Calu3 (cell line): ENCODE measurements around the gene MYO9A. TPM values are rescaled to one million over a fixed set of nuclear protein-coding genes. Genes with fewer than 3 reads are reported as not detected.
A peak's percentile ranks its signal among the peaks of the same experiment; 100 is the strongest.

Experiments
- BruUV-seq: library from RNA; stranded (reverse); fragments of 400-500 nt; replicated peaks from 2 replicates; lab custom pipeline; 2021; lab: Mats Ljungman, UMichigan
- CTCF ChIA-PET: fragments of 300-600 bp; sonication (Branson Sonifier 250); formaldehyde crosslinking; loops from one replicate; lab custom pipeline; 2022; ENCODE audit warnings: antibody characterized with exemption; lab: Charles Lee
- DNase-seq: peaks from one replicate; pipeline ENCODE4 v3.0.0; 2022
- H3K27ac Mint-ChIP-seq: one replicate; pipeline ENCODE4 v1.8.0; 2022; ENCODE audit warnings: mixed read lengths; ENCODE audit not compliant: unreplicated experiment
- H3K27me3 Mint-ChIP-seq: one replicate; pipeline ENCODE4 v1.8.0; 2022; ENCODE audit warnings: mixed read lengths; ENCODE audit not compliant: unreplicated experiment
- H3K36me3 Mint-ChIP-seq: one replicate; pipeline ENCODE4 v1.8.0; 2022; ENCODE audit warnings: mild to moderate bottlenecking, moderate library complexity, mixed read lengths; ENCODE audit not compliant: insufficient read depth, unreplicated experiment
- H3K4me1 Mint-ChIP-seq: one replicate; pipeline ENCODE4 v1.8.0; 2022; ENCODE audit warnings: mild to moderate bottlenecking, low read depth, mixed read lengths; ENCODE audit not compliant: unreplicated experiment
- H3K4me3 Mint-ChIP-seq: one replicate; pipeline ENCODE4 v1.8.0; 2022; ENCODE audit warnings: mild to moderate bottlenecking, low read depth, moderate library complexity, mixed read lengths; ENCODE audit not compliant: unreplicated experiment
- H3K9me3 Mint-ChIP-seq: one replicate; pipeline ENCODE4 v1.8.0; 2022; ENCODE audit warnings: low read depth, mixed read lengths; ENCODE audit not compliant: unreplicated experiment
- intact Hi-C: fragments of 100-400 bp; cut with micrococcal nuclease; formaldehyde crosslinking; loops from one replicate; pipeline ENCODE4 v1.10.0; 2022; ENCODE audit not compliant: unreplicated experiment
- total RNA-seq: library from RNA; stranded (reverse); gene quantifications from 2 replicates; pipeline ENCODE4 v1.2.3, GENCODE V29; 2022
- TF ChIP-seq, protein P1 (sequence below): fragments of 200-600 bp; IDR thresholded peaks from one replicate; pipeline ENCODE4 v1.8.0; 2022; ENCODE audit warnings: antibody characterized with exemption; ENCODE audit not compliant: unreplicated experiment

The MYO9A gene
- total RNA-seq, 1 experiment from 2014 or later, result 32.8 TPM

DNA sequence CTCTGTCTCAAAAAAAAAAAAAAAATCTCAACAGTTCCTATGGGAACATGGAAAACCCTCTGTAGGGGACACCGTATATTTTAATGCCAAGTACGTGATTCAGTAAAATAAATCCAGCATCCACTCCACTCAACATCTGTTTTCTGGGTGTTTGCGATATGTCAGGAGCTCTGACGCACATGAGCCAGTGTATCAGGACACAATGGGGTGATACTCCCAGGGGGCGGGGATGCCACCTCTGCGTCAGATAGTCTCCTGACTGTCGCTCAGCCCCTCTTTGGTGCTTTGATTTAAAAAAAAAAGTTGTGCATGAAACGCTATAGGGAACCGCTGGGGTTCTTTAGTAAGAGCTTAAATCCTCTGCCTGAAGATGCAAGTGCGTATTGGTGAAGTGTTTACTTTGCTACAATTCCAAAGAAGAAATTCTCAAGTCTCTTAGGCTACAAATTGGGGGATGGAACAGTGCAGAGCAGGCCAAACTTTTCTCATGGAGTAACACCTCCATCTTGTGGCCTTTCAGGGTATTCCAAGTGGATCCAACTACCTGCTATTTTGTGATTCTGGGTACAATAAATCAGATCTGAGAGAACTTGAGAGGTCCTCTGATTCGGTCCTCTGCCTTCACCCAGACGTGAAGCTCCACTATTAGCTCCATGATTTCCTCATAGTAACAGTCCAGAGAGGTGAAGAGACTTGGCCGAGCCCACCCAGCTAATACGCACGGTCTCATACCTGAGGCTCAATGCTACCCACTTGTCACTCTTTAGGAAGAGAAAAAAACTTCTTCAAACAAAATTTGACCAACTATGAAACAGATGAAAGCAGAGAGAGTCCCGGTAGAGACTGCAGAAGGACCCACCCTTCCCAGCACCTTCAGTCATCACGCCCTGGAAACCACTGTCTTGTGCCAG lies 316.9 kb downstream of the MYO9A start:
- H3K4me1 Mint-ChIP-seq, result peaks cover 34% of the 10 kb centered on the region
- peak overlapping the region; percentile 1 for H3K27ac Mint-ChIP-seq
- H3K9me3 Mint-ChIP-seq, result no peaks in the 10 kb centered on the region
- peaks cover 7% of the 10 kb centered on the region for H3K36me3 Mint-ChIP-seq
- H3K4me3 Mint-ChIP-seq, result no peak overlapping the region
- no TSS peak for BruUV-seq
- intact Hi-C loops, result loop anchor here (1.0 to 5.0 kb wide), 6 partner anchors 49 to 826 kb away; no protein-coding TSS in a partner anchor
- peak; percentile 78 for DNase-seq
- CTCF ChIA-PET, result interaction anchor here (0.6 to 3.3 kb wide), 8 partner anchors 11 to 890 kb away, joined by 3 to 30 read pairs (median 4); no protein-coding TSS in a partner anchor
- TF ChIP-seq, protein P1, sequence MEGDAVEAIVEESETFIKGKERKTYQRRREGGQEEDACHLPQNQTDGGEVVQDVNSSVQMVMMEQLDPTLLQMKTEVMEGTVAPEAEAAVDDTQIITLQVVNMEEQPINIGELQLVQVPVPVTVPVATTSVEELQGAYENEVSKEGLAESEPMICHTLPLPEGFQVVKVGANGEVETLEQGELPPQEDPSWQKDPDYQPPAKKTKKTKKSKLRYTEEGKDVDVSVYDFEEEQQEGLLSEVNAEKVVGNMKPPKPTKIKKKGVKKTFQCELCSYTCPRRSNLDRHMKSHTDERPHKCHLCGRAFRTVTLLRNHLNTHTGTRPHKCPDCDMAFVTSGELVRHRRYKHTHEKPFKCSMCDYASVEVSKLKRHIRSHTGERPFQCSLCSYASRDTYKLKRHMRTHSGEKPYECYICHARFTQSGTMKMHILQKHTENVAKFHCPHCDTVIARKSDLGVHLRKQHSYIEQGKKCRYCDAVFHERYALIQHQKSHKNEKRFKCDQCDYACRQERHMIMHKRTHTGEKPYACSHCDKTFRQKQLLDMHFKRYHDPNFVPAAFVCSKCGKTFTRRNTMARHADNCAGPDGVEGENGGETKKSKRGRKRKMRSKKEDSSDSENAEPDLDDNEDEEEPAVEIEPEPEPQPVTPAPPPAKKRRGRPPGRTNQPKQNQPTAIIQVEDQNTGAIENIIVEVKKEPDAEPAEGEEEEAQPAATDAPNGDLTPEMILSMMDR, result peak; percentile 83
- H3K27me3 Mint-ChIP-seq, result no peaks in the 10 kb centered on the region

- H3K27me3 Mint-ChIP-seq, result no peaks in the 10 kb centered on the region
- TF ChIP-seq, protein P1, result no peak
- H3K4me3 Mint-ChIP-seq, result no peak overlapping the region
- no peaks in the 10 kb centered on the region for H3K9me3 Mint-ChIP-seq
- H3K36me3 Mint-ChIP-seq, result peaks cover 7% of the 10 kb centered on the region
- H3K4me1 Mint-ChIP-seq, result peaks cover 25% of the 10 kb centered on the region
- no TSS peak for BruUV-seq
- intact Hi-C loops, result loop anchor here (2.0 to 5.0 kb wide), 5 partner anchors 55 to 825 kb away; no protein-coding TSS in a partner anchor
- CTCF ChIA-PET, result interaction anchor here (0.7 to 3.3 kb wide), 5 partner anchors 19 to 889 kb away, joined by 3 to 30 read pairs (median 11); no protein-coding TSS in a partner anchor
- H3K27ac Mint-ChIP-seq, result peak overlapping the region; percentile 53
- DNase-seq, result no peak
These were observed 317.8 kb downstream of the MYO9A start for GRCh38 chr15:71800190-71800589.

DNA sequence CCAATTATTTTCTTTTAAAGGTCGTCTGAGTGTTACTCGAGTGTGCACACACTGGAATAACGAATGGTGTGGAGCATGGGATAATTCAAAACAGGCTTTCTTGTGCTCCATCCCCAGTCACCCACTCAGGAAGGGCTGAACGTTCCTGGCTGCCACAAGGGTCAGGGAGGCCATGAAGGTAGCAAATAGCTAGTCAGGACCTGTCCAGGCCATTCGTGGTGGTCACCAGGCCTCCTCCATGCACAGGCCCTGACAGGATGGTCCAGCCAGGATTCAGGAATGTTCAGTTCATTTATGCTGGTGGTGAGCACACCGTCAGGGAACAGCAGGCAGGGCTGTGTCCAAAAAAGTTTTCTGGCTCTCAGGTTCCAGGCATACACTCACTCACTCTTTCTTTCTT lies 319.3 kb downstream of the MYO9A start:
- Mint-ChIP-seq H3K4me3 (no peak overlapping the region), H3K27me3 (no peaks in the 10 kb centered on the region), H3K36me3 (peaks cover 7% of the 10 kb centered on the region), H3K9me3 (no peaks in the 10 kb centered on the region), H3K4me1 (peaks cover 17% of the 10 kb centered on the region), H3K27ac (no peak overlapping the region)
- intact Hi-C loops, result no loop called here
- CTCF ChIA-PET, result interaction anchor here (0.6 to 0.7 kb wide), 3 partner anchors 9 to 1230 kb away, joined by 3 to 4 read pairs (median 3); no protein-coding TSS in a partner anchor
- no TSS peak for BruUV-seq
- TF ChIP-seq, protein P1, result no peak
- DNase-seq, result no peak

DNA sequence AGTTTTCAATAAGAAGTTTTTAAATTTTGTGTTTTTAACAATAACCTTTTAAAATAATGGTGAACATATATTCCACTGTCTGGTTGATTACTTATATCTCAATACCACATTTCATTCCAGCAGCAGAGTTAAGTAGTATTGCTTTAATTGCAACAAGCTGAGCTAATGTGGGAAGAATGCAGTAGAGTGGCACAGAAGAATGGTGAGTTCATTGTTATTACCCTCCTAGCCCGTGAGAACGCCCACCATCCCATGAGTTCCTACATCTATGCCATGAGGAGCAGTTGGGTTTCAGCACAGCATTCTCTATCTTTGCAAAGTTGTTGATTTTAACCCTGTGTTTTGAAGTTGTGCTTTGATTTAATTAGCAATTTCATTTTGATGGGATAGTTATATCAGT lies 325.4 kb downstream of the MYO9A start:
- Mint-ChIP-seq H3K4me1 (peaks cover 43% of the 10 kb centered on the region), H3K27ac (peak overlapping the region; percentile 83), H3K36me3 (peaks cover 17% of the 10 kb centered on the region), H3K4me3 (no peak overlapping the region), H3K27me3 (no peaks in the 10 kb centered on the region), H3K9me3 (peaks cover 2% of the 10 kb centered on the region)
- CTCF ChIA-PET, result interaction anchor here (0.9 kb wide), 3 partner anchors 8 to 49 kb away, joined by 3 to 6 read pairs (median 5); no protein-coding TSS in a partner anchor
- TF ChIP-seq, protein P1, result no peak
- peak; percentile 58 for DNase-seq
- BruUV-seq, result no TSS peak
- intact Hi-C loops, result no loop called here
